Naive thymus-derived CD8-positive, alpha-beta T cell (primary cell): Measurements from ENCODE around the gene ANKRD22. TPM values are rescaled to one million over a fixed set of nuclear protein-coding genes. Genes with fewer than 3 reads are reported as not detected.

Experiments used
- ATAC-seq, 2 donors: fragments of 150-1000 bp; cut with Tn5 transposase in 1 of 2; sonication (Bioruptor Pico), chemical (Tn5 transposase) in 1 of 2; 1 replicate in 1 of 2; 2 replicates in 1 of 2; pipeline ENCODE4 v1.10.0; 2021; ENCODE audit warnings: mild to moderate bottlenecking in 2 of 2, moderate library complexity in 2 of 2
- POLR2A ChIA-PET: fragments of 350-600 bp; sonication (Branson Sonifier 250); formaldehyde crosslinking; loops from one replicate; lab custom pipeline; 2021; ENCODE audit warnings: antibody characterized with exemption; lab: Charles Lee
- DNase-seq, 10 donors: peaks; one replicate each; pipeline versions ENCODE4 v3.0.0 to v3.0.0-alpha.2; 2020 to 2022
- H3K27ac Mint-ChIP-seq, 10 donors: one replicate each; pipeline ENCODE4 v1.8.0; 2020 to 2022; ENCODE audit warnings: mild to moderate bottlenecking in 10 of 10, mixed read lengths in 10 of 10, moderate library complexity in 4 of 10, inconsistent platforms in 1 of 10
- H3K27me3 Mint-ChIP-seq, 5 donors: one replicate each; pipeline ENCODE4 v1.8.0; 2021 to 2022; ENCODE audit warnings: mixed read lengths in 5 of 5
- H3K36me3 Mint-ChIP-seq, 3 donors: one replicate each; pipeline ENCODE4 v1.8.0; 2020 to 2022; ENCODE audit warnings: mixed read lengths in 3 of 3, mild to moderate bottlenecking in 2 of 3, inconsistent platforms in 1 of 3
- H3K4me1 Mint-ChIP-seq, 4 donors: one replicate each; pipeline ENCODE4 v1.8.0; 2021 to 2022; ENCODE audit warnings: mixed read lengths in 4 of 4
- H3K4me3 Mint-ChIP-seq, 10 donors: one replicate each; pipeline ENCODE4 v1.8.0; 2020 to 2022; ENCODE audit warnings: mild to moderate bottlenecking in 10 of 10, mixed read lengths in 10 of 10, moderate library complexity in 6 of 10, inconsistent platforms in 1 of 10
- H3K9me3 Mint-ChIP-seq, 9 donors: one replicate each; pipeline ENCODE4 v1.8.0; 2020 to 2022; ENCODE audit warnings: mixed read lengths in 9 of 9, mild to moderate bottlenecking in 3 of 9, inconsistent platforms in 1 of 9, moderate library complexity in 1 of 9
- polyA plus RNA-seq, 3 donors: library from polyadenylated mRNA; unstranded; fragments of 300-500 nt; fragmentation: Illumina TruSeq; gene quantifications; one replicate each; pipeline ENCODE4 v1.2.3, GENCODE V29; 2021
- total RNA-seq, 8 experiments: library from RNA in 2 of 8; stranded (reverse) in 2 of 8; gene quantifications; one replicate each; pipeline ENCODE4 v1.2.3 and lab custom pipeline; 2021 to 2026

ANKRD22 gene
- total and polyA plus RNA-seq, 5 experiments from 2014 or later: 0.23 to 0.63 (median 0.34) TPM; not detected in 1

GRCh38 chr10:88783724-88784123 is 67.9 kb downstream of the ANKRD22 start:
- Mint-ChIP-seq H3K9me3 (no peaks in the 10 kb centered on the region), H3K27ac (no peak overlapping the region), H3K27me3 (peaks cover 0 to 3% (median 0%) of the 10 kb centered on the region in 5 donors), H3K36me3 (no peaks in the 10 kb centered on the region), H3K4me3 (no peak overlapping the region), H3K4me1 (peaks cover 0 to 3% (median 0%) of the 10 kb centered on the region in 4 donors)
- POLR2A ChIA-PET: no interaction called here
- ATAC-seq (no peak), DNase-seq (no peak)

- no peak overlapping the region for H3K4me3 Mint-ChIP-seq
- peaks cover 0 to 3% (median 0%) of the 10 kb centered on the region in 5 donors for H3K27me3 Mint-ChIP-seq
- H3K27ac Mint-ChIP-seq: no peak overlapping the region
Observed at GRCh38 chr10:88782222-88782621, 69.4 kb downstream of the ANKRD22 start.

GRCh38 chr10:88781206-88781605 is 70.4 kb downstream of the ANKRD22 start:
- Mint-ChIP-seq H3K27me3 (peaks cover 0 to 3% (median 0%) of the 10 kb centered on the region in 5 donors), H3K36me3 (no peaks in the 10 kb centered on the region), H3K9me3 (peaks cover 0 to 2% (median 0%) of the 10 kb centered on the region in 9 donors), H3K4me1 (peaks cover 0 to 3% (median 0%) of the 10 kb centered on the region in 4 donors), H3K4me3 (no peak overlapping the region), H3K27ac (no peak overlapping the region)
- DNase-seq: no peak
- ATAC-seq: no peak
- POLR2A ChIA-PET: no interaction called here

More at GRCh38 chr10:88782222-88782621, 69.4 kb downstream of the ANKRD22 start:
- ATAC-seq: no peak
- Mint-ChIP-seq H3K9me3 (no peaks in the 10 kb centered on the region), H3K4me1 (peaks cover 0 to 3% (median 0%) of the 10 kb centered on the region in 4 donors), H3K36me3 (no peaks in the 10 kb centered on the region)
- no peak for DNase-seq
- POLR2A ChIA-PET: no interaction called here

Other genes starting within 250 kb of the ANKRD22 start
- gene LIPF, start 187.4 kb downstream of the ANKRD22 start, total RNA-seq: not detected
- not detected for gene LIPF, start 187.4 kb downstream of the ANKRD22 start, polyA plus RNA-seq
- not detected for gene LIPK, start 145.6 kb downstream of the ANKRD22 start, total RNA-seq
- gene LIPK, start 145.6 kb downstream of the ANKRD22 start, polyA plus RNA-seq: not detected
- not detected for gene LIPN, start 91.8 kb downstream of the ANKRD22 start, total RNA-seq
- not detected for gene LIPN, start 91.8 kb downstream of the ANKRD22 start, polyA plus RNA-seq
- not detected for gene LIPM, start 49.1 kb downstream of the ANKRD22 start, total RNA-seq
- gene LIPM, start 49.1 kb downstream of the ANKRD22 start, polyA plus RNA-seq: not detected
- 10 to 100 TPM; 23.3 to 23.9 TPM for gene STAMBPL1, start 28.4 kb upstream of the ANKRD22 start, total RNA-seq
- 1 to 10 TPM; 5.5 to 7.0 (median 6.3) TPM for gene STAMBPL1, start 28.4 kb upstream of the ANKRD22 start, polyA plus RNA-seq
- gene ACTA2, start 100.9 kb upstream of the ANKRD22 start, total RNA-seq: 1 to 10 TPM; 1.4 to 1.8 TPM
- gene ACTA2, start 100.9 kb upstream of the ANKRD22 start, polyA plus RNA-seq: 1 to 10 TPM in 1 of 3 donors, under 1 TPM in 1, not detected in 1; 0.34 to 9.7 TPM
- 1 to 10 TPM; 4.2 to 5.6 TPM for gene FAS, start 139.0 kb upstream of the ANKRD22 start, total RNA-seq
- gene FAS, start 139.0 kb upstream of the ANKRD22 start, polyA plus RNA-seq: 1 to 10 TPM; 1.2 to 9.0 (median 2.6) TPM